ENCODE data around the gene PTPRN2. TPM values are rescaled to one million over a fixed set of nuclear protein-coding genes. Genes with fewer than 3 reads are reported as not detected.
A peak's percentile ranks its signal among the peaks of the same experiment; 100 is the strongest.
"Not testable (repeated sequence)": the region's sequence is repeated elsewhere in the genome, so short reads cannot be mapped to it uniquely, and the experiment has no call there.

Gene PTPRN2
- polyA plus RNA-seq, 3 donors from 2014 or later = 1.9 to 3.7 (median 2.2) TPM

DNA sequence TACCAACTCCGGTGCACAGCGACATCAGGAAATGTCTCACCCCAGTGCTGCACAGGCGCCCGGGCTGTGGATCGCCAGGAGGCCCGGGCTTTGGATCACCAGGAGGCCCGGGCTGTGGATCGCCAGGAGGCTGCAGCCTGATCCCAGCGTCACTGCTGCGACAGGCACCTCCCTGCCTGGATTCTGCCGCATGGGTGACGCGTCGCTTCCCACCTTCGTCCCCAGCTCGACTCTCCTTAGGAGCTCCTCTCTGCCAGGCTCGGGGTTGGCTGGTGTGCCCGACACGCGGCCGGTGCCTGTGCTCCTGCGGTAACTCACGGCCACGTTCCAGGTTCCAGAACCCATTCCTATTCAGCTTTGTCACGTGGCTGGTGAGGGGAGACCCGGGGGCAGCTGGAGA lies 993.3 kb downstream of the PTPRN2 start:
- no peak for DNase-seq
- Mint-ChIP-seq H3K36me3 (no peaks in the 10 kb centered on the region), H3K9me3 (peaks cover 8 to 19% (median 16%) of the 10 kb centered on the region in 6 donors), H3K27me3 (ENCODE audit: low read depth in 3 of 3) (peaks cover 26 to 37% (median 27%) of the 10 kb centered on the region in 3 donors), H3K27ac (peak overlapping the region in 1 of 6 donors; percentile 20), H3K4me3 (no peak overlapping the region), H3K4me1 (peaks cover 21 to 23% of the 10 kb centered on the region in 2 donors)

DNA sequence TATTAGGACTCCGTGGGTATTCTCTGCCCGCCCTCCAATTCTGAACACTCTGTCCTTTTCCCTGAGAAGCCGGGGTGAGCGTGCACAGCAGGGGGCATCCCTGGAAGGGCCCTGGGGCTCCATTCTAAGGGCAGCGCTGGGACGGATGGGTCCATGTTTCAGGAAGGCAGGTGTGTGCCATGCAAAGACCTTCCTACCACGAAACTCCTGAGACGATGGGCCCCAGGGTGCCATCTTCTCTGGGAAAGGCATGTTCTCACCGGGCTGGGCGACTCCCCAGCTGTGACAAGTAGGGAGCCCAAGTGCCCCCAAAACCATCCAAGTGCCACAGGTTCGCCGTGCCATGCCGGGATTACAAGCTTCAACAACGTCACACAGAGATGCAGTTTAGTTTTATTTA lies 994.1 kb downstream of the PTPRN2 start:
- no peak overlapping the region for H3K4me3 Mint-ChIP-seq
- peaks cover 8 to 19% (median 16%) of the 10 kb centered on the region in 6 donors for H3K9me3 Mint-ChIP-seq
- H3K27ac Mint-ChIP-seq = peak overlapping the region; percentile 85 to 97 (median 92)

DNA sequence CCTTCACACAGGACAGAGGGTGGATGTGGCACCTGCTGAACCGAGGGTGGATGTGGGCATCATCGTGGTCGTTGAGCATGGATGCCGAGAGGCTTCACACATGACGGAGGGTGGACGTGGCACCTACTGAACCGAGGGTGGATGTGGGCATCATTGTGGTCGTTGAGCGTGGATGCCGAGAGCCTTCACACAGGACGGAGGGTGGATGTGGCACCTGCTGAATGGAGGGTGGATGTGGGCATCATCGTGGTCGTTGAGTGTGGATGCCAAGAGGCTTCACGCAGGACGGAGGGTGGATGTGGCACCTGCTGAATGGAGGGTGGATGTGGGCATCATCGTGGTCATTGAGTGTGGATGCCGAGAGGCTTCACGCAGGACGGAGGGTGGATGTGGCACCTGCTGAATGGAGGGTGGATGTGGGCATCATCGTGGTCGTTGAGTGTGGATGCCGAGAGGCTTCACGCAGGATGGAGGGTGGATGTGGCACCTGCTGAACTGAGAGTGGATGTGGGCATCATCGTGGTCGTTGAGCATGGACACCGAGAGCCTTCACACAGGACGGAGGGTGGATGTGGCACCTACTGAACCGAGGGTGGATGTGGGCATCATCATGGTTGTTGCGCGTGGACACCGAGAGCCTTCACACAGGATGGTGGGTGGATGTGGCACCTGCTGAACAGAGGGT lies 994.8 kb downstream of the PTPRN2 start:
- peak overlapping the region; percentile 85 to 97 (median 92) for H3K27ac Mint-ChIP-seq
- peaks cover 21 to 23% of the 10 kb centered on the region in 2 donors for H3K4me1 Mint-ChIP-seq
- H3K4me3 Mint-ChIP-seq = peak overlapping the region; percentile 18 to 56 (median 24)
- H3K27me3 Mint-ChIP-seq (ENCODE audit: low read depth in 3 of 3) = peaks cover 30 to 36% (median 32%) of the 10 kb centered on the region in 3 donors
- H3K36me3 Mint-ChIP-seq = not testable (repeated sequence)
- H3K9me3 Mint-ChIP-seq = peaks cover 8 to 19% (median 16%) of the 10 kb centered on the region in 6 donors
- peak; percentile 51 to 65 (median 54) for DNase-seq

More for the DNA sequence above, 994.1 kb downstream of the PTPRN2 start:
- H3K4me1 Mint-ChIP-seq = peaks cover 21 to 23% of the 10 kb centered on the region in 2 donors
- no peak for DNase-seq
- H3K27me3 Mint-ChIP-seq (ENCODE audit: low read depth in 3 of 3) = peaks cover 30 to 37% (median 31%) of the 10 kb centered on the region in 3 donors
- no peaks in the 10 kb centered on the region for H3K36me3 Mint-ChIP-seq

DNA sequence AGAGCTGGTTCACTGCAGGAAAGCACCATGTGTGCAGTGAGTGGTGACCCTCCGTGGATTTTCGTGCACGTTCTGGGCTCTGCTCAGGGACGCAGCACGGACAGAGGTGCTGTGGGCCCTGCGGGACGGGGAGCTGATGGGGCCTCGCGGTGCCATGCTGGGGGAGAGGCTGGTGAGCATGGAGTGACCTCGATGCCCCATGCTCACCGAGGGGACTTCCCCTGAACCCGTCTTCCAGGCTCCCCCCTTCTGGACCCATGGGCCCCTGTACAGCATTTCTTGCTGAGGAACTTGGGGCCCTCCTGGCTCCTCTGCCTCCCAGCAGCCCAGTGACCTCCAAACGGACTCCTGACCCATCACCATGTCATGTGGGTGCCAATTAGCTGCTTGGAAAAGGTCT lies 997.1 kb downstream of the PTPRN2 start:
- peaks cover 8 to 21% (median 17%) of the 10 kb centered on the region in 6 donors for H3K9me3 Mint-ChIP-seq
- H3K27me3 Mint-ChIP-seq (ENCODE audit: low read depth in 3 of 3) = peaks cover 33 to 35% (median 33%) of the 10 kb centered on the region in 3 donors
- peaks cover 21 to 24% of the 10 kb centered on the region in 2 donors for H3K4me1 Mint-ChIP-seq
- H3K27ac Mint-ChIP-seq = no peak overlapping the region
- no peak overlapping the region for H3K4me3 Mint-ChIP-seq
- DNase-seq = no peak
- no peaks in the 10 kb centered on the region for H3K36me3 Mint-ChIP-seq

DNA sequence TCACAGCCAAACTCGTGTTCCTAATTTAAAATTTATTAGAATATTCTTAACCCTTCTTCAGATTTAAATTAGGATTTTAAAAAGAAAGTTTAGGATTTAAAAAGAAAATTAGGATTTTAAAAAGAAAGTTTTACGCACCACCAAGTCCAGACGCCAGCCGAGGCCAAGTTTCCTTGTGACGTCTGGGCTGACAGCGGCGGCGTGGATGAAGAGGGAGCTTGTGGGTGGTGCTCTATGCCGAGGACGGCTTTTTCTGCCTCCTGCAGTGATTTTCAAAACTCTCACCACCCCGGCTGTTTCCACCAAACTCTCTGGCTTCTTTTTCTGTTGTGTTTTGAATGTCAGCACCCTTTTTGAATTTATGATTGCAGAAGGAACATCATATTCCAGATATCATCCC lies 997.9 kb downstream of the PTPRN2 start:
- Mint-ChIP-seq H3K4me1 (peaks cover 21 to 24% of the 10 kb centered on the region in 2 donors), H3K4me3 (no peak overlapping the region), H3K36me3 (no peaks in the 10 kb centered on the region), H3K9me3 (peaks cover 8 to 24% (median 17%) of the 10 kb centered on the region in 6 donors), H3K27me3 (ENCODE audit: low read depth in 3 of 3) (peaks cover 33 to 35% (median 35%) of the 10 kb centered on the region in 3 donors), H3K27ac (no peak overlapping the region)
- no peak for DNase-seq

DNA sequence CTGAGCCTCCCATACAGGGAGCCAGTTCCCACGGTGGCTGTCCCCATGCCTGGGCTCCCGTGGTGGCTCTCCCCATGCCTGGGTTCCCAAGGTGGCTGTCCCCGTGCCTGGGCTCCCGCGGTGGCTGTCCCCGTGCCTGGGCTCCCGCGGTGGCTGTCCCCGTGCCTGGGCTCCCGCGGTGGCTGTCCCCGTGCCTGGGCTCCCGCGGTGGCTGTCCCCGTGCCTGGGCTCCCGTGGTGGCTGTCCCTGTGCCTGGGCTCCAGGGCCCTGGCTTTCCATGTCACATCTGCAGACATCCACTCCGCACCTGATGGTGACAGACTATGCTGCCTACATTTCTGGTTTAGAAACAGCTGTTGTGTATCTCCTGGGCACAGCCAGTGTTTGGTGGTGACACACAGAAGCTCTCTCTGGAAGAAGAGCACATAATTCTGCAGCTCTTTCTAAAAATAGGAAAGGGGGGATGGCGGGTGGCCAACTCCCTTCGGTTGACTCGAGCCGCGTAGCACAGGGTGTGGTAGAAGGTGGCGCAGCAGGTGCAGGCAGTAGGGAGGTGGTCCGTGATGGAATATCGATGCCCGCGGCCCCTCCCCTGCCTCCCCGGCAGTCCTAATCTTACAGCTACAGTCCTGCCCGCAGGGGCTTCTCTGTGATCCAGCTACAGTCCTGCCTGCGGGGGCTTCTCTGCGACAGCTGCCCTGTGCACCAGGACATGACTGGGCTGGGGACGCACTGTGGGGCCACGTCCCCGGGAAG lies 999.6 kb downstream of the PTPRN2 start:
- H3K9me3 Mint-ChIP-seq = peaks cover 8 to 18% (median 14%) of the 10 kb centered on the region in 6 donors

DNA sequence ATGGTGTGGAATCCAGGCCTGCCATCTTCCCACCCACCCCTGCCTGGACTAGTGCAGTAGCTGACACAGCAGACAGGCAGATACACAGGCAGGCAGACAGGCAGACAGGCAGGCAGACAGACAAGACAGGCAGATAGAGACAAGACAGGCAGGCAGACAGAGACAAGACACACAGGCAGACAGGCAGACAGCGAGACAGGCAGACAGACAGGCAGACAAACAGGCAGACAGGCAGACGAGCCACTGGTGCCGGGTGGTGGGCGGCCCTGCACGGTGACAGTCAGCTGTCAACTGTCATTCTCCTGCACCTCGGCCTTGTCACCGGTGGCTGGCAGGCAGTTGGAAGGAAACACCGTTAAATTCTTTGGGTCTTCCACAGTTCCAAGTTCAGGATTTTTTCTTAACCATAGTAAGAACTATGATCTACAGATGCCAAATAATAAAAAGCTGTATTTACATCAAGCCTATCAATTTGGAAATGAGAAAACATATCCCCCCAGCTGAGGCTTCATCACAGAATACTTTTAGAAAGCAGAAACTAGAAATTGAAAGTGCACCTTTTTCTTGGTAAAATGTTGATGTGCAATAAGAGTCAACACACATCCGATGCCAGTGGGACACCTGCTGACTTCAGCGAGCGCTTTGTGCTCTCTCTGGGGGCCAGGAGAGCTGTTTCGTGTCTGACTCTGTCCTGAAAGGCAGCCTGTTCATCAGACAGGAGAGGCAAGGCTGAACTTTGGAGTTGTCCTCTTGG lies 1000.4 kb downstream of the PTPRN2 start:
- H3K4me1 Mint-ChIP-seq = peaks cover 8 to 10% of the 10 kb centered on the region in 2 donors
- no peak overlapping the region for H3K4me3 Mint-ChIP-seq
- no peaks in the 10 kb centered on the region for H3K36me3 Mint-ChIP-seq
- H3K27ac Mint-ChIP-seq = no peak overlapping the region
- H3K9me3 Mint-ChIP-seq = peaks cover 4 to 10% (median 6%) of the 10 kb centered on the region in 6 donors
- no peak for DNase-seq
- H3K27me3 Mint-ChIP-seq (ENCODE audit: low read depth in 3 of 3) = peaks cover 30 to 33% (median 32%) of the 10 kb centered on the region in 3 donors

More for the DNA sequence above, 999.6 kb downstream of the PTPRN2 start:
- H3K27me3 Mint-ChIP-seq (ENCODE audit: low read depth in 3 of 3) = peaks cover 37 to 40% (median 38%) of the 10 kb centered on the region in 3 donors
- DNase-seq = no peak
- H3K36me3 Mint-ChIP-seq = no peaks in the 10 kb centered on the region
- H3K4me1 Mint-ChIP-seq = peaks cover 15 to 18% of the 10 kb centered on the region in 2 donors
- H3K4me3 Mint-ChIP-seq = no peak overlapping the region
- no peak overlapping the region for H3K27ac Mint-ChIP-seq

DNA sequence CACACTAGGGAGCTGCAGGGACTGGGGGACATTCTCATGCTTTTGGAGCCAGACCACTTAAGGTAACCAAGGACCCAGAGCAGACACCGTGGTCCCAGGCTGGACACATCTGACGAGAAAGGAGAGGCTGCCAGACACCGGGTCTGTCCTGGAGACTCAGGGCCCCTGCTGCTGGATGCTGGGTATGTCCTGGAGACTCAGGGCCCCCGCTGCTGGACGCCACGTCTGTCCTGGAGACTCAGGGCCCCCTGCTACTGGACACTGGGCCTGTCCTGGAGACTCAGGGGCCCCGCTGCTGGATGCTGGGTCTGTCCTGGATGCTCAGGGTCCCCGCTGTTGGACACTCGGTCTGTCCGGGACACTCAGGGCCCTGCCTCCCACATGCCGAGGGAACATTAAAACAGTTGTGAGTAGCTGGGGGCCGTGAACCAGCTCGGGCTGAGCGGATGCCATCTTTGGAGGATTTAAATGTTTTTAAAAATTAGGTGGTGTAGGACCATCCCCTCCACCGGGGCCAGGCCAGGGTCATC lies 1001.1 kb downstream of the PTPRN2 start:
- Mint-ChIP-seq H3K9me3 (peaks cover 0 to 6% (median 2%) of the 10 kb centered on the region in 6 donors), H3K4me1 (peaks cover under 1 to 4% of the 10 kb centered on the region in 2 donors), H3K27ac (no peak overlapping the region), H3K27me3 (ENCODE audit: low read depth in 3 of 3) (peaks cover 30 to 31% (median 30%) of the 10 kb centered on the region in 3 donors), H3K36me3 (no peaks in the 10 kb centered on the region), H3K4me3 (no peak overlapping the region)
- no peak for DNase-seq

DNA sequence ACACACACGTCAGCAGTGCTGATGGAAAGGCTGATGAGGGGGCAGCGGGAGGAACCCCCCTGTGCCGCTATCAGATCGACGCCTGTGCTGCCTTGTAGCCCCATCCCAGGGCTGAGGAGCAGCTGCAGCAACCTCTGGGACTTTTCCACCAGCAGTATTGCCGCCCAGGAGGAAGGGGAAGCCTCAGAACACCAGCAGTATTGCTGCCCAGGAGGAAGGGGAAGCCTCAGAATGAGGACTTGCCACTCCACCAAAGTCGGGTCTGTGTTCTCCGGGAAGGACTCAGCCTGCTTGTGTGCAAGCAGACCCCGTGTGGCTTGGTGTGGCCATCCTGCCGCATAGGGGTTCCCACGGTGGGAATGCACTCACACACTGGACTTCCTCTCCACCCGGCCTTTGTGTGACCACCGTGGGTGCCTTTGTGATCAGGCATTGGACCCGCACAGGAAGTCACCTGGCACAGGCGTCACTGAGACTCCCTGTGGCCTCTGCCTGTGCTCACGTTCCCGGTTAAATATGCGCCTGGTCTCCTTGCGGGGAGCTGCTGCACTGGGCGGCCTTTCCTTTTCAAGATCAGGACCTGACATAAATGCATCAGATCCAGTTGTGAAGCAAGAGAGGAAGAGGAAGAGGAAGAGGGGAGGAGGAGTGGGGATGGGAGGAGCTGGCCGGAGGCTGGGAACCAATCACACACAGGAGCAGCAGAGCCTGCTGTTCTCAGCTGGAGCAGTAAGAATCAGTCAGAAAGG lies 1002.3 kb downstream of the PTPRN2 start:
- peaks cover 0 to 1% of the 10 kb centered on the region in 2 donors for H3K4me1 Mint-ChIP-seq
- peaks cover 0 to 6% (median 1%) of the 10 kb centered on the region in 6 donors for H3K9me3 Mint-ChIP-seq
- H3K27me3 Mint-ChIP-seq (ENCODE audit: low read depth in 3 of 3) = peaks cover 27 to 29% (median 27%) of the 10 kb centered on the region in 3 donors
- H3K27ac Mint-ChIP-seq = no peak overlapping the region
- H3K36me3 Mint-ChIP-seq = no peaks in the 10 kb centered on the region
- no peak for DNase-seq
- H3K4me3 Mint-ChIP-seq = peak overlapping the region in 1 of 5 donors; percentile 34

DNA sequence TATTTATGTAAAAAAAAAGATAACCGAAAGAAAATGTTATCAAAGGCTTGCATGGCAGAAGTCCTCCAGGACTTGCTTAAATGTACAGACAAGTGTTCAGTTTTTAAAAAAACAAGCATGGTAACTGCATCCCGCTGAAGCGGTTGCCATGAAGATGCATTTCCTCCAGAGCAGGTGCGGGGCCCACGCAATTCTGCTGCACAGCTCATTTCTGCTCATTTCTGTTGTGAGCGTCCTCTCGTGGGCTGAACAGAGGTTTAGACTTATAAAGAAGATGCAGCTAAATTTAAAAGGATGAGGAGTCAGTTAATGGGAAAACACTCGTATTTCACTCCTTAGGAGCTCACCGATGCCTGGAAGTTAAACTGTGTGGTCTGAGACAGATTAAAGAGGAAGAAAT lies 1003.2 kb downstream of the PTPRN2 start:
- DNase-seq = no peak
- peaks cover 0 to 1% of the 10 kb centered on the region in 2 donors for H3K4me1 Mint-ChIP-seq
- H3K27ac Mint-ChIP-seq = no peak overlapping the region
- H3K36me3 Mint-ChIP-seq = no peaks in the 10 kb centered on the region
- H3K4me3 Mint-ChIP-seq = no peak overlapping the region
- peaks cover 26 to 27% (median 27%) of the 10 kb centered on the region in 3 donors for H3K27me3 Mint-ChIP-seq (ENCODE audit: low read depth in 3 of 3)
- H3K9me3 Mint-ChIP-seq = peaks cover 0 to 6% (median 1%) of the 10 kb centered on the region in 6 donors

DNA sequence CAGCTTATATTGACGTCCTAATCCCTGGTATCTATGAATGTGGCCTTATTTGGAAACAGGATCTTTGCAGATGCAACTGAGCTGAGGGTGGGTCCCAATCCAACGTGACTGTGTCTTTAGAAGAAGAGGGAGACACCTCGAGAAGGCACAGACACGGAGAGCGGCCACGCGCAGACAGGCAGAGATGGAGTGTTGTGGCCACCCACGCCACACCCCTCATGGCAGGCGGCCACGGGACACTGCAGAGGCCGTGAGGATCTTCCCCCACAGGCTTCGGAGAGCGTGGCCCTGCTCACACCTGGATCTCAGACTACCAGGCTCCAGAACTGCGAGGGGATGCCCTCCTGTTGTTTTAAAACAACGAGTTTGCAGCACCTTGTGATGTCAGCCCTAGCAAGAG lies 1005.9 kb downstream of the PTPRN2 start:
- no peak overlapping the region for H3K4me3 Mint-ChIP-seq
- peaks cover 7% of the 10 kb centered on the region in 2 donors for H3K4me1 Mint-ChIP-seq
- peaks cover 24 to 26% (median 25%) of the 10 kb centered on the region in 3 donors for H3K27me3 Mint-ChIP-seq (ENCODE audit: low read depth in 3 of 3)
- no peaks in the 10 kb centered on the region for H3K36me3 Mint-ChIP-seq
- DNase-seq = no peak
- H3K9me3 Mint-ChIP-seq = peaks cover 0 to 6% (median 1%) of the 10 kb centered on the region in 6 donors
- H3K27ac Mint-ChIP-seq = no peak overlapping the region

DNA sequence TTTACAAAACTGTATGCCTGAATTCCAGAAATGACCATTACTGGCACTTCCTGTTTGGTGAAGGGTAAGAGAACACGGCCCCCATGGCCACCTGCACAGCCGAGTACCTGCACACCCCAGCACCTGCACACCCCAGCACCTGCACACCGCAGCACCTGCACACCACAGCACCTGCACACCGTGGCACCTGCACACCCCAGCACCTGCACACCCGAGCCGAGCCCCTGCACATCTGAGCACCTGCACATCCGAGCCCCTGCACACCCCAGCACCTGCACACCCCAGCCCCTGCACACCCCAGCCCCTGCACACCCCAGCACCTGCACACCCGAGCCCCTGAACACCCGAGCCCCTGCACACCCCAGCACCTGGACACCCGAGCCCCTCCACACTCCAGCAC lies 1007.3 kb downstream of the PTPRN2 start:
- Mint-ChIP-seq H3K27ac (no peak overlapping the region), H3K9me3 (peaks cover 0 to 1% (median under 1%) of the 10 kb centered on the region in 6 donors), H3K36me3 (no peaks in the 10 kb centered on the region), H3K4me3 (no peak overlapping the region), H3K27me3 (ENCODE audit: low read depth in 3 of 3) (peaks cover 24 to 31% (median 27%) of the 10 kb centered on the region in 3 donors), H3K4me1 (peaks cover 19 to 20% of the 10 kb centered on the region in 2 donors)
- no peak for DNase-seq
